GM18909 (cell line): Measurements from ENCODE around the gene PISD.
"Not testable (repeated sequence)": the region's sequence is repeated elsewhere in the genome, so short reads cannot be mapped to it uniquely, and the experiment has no call there.

ENCODE experiments used
- ATAC-seq: cut with Tn5 transposase; IDR thresholded peaks from one replicate; pipeline ENCODE4 v1.9.1; 2021; ENCODE audit warnings: mild to moderate bottlenecking; ENCODE audit not compliant: unreplicated experiment, poor library complexity

The PISD gene

GRCh38 chr22:31612891-31613285 is 49.1 kb downstream of the PISD start:
- ATAC-seq = no peak

GRCh38 chr22:31611061-31611760 is 50.8 kb downstream of the PISD start:
- no peak for ATAC-seq

DNA sequence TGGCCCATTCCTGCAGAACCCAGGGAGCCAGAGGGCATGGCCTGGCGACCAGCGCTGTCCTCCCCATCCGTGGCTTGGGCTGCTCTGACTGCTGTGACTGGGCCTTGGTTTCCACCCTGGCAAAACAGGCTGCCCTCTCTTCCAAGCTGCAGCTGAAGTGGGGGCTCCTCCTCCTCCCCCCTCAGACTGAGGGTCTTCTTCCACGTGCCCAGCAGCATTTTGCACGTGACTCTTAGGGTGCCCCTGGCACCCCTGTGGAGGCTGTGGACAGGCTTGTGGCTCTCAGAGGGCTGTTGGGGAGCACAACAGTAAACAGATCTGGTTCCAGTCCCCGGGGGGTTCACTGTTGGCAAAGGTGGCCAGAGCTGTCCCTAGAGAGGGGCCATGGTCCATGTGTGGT is 51.4 kb downstream of the PISD start:
- no peak for ATAC-seq

DNA sequence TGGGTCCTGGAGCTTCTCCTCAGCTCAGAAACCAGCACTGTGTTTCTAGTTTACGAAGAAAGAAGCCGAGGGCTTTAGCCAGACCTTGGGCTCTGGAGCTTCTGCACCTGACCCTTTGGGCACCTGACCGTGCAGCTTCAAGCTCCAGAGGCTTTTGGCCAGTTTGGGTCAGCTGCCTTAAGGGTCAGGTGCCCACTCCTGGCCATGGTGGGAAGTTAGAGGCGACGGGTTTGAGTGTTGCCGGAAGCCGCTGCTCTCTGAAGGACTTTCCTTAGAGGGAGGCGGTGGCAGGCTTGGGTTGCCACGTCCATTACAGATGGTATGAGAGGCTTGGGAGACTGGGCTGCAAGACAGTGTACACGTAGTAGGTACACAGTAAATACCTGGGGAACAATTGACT is 52.3 kb downstream of the PISD start:
- ATAC-seq = no peak

GRCh38 chr22:31607696-31608095 is 54.3 kb downstream of the PISD start:
- ATAC-seq = no peak

DNA sequence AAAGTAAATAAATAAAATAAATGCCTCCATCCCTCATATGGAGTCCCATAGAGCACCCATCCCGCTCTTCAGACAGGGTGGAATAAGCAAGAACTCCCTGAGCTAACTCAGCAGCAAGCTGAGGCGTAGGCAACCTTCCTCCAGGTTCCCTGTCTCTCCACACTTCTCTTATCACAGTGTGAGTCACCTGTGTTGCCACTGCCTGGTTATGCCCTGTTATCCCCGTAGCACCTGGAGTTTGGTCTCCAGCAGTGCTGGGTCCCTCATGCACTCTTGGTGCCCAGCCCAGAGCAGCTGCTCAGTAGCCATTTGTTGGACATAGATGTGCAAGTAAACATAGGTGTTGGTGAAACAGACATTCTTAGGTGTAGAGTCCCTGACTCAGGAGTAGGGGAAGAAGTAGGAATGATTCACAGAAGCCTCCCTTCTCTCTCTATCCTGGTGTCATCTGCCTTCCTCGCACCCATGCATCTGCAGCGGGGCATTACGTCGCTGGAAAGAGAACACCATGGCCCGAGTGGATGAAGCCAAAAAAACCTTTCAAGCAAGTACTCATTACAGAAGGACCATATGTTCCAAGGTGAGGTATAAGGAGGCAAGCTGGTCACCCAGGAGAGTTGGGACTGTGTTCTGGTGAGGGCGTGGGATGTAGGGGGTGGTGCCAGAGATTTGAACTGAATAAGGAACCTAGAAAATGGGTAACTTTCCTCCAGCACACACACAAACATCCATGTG is 56.0 kb downstream of the PISD start:
- no peak for ATAC-seq

DNA sequence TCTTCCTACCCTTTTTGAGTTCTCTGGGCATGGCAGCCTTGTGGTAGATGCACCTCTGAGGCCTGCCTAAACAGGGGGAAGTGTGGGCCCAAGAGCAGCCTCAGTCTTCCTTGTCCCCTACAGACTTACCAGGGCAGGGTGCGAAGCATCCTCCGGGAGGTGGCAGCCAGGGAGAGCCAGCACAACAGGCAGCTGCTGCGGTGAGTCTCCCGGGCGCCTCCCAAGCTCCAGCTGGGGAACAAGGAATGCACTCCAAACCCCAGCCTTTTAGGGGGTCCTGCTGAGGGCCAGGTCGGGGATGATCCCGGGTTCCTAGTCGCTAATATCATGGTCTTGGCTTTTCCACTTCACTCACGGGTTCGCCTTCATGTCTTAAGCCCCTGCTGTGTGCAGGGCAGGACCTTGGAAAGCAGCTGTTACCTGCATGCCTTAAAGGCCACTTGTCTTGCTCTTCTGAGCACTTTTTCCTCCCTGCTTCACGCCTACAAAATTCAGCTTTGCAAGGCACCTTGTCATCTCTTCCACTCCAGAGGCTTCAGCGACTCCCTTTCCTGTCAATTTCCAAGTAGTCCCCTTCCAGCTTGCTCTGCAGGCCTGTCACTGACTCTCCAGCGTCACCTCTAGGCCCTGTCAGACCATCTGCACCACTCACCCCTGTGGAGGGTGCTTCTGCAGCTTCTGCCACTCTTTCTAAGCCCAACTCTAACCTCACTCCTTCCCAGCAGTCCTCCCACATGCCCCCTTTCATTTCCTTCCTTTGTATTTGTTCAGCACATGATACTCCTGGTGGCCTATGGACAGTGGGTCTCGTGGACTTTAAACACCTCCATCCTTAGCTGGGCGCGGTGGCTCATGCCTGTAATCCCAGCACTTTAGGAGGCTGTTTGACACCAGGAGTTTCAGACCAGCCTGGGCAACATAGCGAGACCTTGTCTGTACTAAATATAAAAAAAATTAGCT is 57.0 kb downstream of the PISD start:
- no peak for ATAC-seq

DNA sequence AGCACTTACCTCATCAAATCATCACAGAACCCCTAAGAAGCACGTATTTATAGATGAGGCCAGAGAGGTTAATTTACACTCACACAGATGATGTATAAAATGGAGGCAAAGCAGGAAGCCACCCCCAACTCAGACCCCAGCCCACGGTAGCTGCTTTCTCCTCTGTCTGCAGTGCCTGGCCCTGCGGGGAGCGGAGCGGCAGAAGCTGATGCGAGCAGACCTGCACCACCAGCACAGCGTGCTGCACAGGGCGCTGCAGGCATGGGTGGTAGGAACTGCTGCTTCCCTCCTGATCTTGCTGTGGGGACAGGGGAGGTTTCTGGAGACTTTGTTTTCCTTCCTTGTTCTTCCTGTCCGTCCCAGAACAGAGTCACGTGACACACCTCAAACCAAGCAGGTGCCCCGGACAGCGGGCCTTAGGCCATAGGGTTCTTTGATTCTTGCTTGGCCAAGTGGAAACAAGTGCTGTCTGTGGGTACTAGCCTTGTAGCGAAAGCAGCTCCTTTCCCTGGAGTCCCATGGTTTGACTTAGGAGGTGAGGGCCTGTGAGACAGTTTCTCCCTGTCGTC is 57.8 kb downstream of the PISD start:
- ATAC-seq = no peak

- no peak for ATAC-seq
Measured at GRCh38 chr22:31603574-31603973, 58.4 kb downstream of the PISD start.

DNA sequence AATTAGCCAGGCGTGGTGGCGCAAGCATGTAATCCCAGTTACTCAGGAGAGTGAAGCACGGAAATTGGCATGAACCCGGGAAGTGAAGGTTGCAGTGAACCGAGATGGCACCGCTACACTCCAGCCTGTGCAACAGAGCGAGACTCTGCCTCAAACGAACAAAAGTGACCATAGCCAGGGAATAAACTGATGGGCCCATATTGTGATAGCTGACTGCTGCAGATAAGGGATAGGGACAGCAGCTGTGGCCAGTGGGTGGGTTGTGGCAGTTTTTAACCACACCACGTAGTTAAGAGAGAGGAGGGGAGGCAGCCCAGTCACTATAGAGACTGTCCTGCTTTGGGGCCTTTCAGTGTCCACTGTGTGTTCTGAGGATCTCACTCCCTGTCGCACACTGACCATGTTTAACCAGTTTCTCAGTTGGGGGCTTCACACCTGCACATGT is 58.9 kb downstream of the PISD start:
- no peak for ATAC-seq

DNA sequence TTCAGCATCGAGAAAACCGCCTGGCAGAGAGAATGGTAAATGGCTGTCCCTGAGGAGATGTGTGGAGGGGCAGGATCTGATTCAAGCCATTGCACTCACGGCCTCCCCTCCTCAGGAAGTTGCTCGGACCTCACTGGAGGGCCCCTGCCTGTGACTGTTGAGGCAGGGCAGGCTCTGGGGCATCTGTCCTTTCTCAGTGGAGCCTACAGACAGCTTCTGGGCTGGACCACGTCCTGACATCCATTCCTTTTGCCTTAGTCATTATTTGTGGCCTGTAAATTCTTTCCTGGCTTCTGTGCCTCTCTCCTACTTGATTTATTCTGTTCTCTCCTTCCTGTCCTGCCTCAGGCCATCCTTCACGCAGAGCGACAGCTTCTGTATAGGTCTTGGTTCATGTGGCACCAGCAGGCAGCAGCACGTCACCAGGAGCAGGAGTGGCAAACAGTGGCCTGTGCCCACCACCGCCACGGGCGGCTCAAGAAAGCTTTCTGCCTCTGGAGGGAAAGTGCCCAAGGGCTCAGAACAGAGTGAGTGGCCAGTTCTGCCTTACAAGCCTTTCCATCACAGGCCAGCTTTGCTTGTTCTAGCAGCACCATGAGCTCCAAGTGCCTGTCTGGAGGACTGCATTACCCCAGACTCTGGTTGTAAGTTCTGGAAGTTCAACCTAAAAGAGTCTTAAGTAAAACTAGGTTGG is 59.6 kb downstream of the PISD start:
- no peak for ATAC-seq

DNA sequence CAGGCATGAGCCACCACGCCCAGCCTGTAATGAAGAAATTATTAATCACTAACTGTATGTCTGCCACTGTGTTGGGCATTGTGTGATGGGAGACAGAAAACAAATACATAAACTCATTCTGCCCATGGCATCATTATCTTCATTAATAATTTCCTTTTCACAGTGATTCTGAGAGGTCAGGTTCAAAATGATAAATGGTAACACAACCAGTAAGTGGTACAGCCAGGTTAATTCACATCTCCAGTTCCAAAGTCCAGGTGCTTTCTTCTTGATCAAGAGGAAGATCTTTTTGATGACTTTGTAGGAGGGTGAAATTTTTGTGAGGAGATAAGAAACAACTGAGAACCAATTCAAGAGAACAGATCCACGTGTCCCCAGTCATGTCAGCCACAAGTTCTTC is 66.7 kb downstream of the PISD start:
- ATAC-seq = no peak

DNA sequence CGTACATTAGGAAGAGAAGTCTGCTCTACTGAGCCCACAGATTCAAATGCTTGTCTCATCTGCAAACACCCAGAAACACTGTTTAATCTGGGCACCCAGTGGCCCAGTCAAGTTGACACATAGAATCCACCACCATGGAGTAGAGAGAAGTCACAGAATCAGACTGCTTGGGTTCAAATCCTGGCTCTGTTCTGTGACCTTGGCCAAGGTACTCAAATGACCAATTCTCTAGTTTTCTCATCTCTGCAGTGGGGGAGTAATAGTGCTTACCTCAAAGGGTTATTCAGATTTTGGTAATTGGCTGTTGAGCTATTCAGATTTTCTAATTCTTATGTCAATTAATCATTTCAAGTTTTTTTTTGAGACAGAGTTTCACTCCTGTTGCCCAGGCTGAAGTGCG is 71.9 kb downstream of the PISD start:
- ATAC-seq = not testable (repeated sequence)

DNA sequence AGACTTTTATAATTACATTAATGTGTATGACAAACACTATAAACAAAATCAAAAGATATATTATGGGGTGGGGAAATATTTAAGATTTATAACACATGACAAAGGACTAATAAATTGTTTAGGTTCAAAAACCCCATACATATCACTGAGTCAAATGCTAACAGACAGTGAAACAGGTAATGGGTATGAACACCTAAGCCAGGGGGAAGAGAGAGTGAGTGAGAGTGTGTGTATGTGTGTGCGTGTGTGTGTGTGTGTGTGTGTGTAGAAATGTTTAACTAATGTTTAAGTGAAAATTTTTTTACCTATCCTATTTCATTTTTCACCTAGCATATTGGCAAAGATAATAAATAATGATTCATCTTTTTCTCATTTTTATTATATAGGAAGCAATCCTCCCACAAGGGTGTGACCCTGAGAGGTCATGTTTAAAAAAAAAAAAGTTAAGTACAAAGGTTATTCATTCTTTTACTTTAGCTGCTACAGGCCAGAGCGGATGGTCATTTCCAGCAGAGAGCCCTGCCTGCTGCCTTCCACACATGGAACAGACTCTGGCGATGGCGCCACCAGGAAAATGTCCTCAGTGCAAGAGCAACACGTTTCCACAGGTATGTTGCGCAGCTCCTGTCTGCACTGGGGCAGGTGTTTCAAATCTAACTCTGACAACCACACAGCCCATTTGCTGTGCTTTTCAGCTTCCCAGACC is 72.9 kb downstream of the PISD start:
- ATAC-seq = no peak

- ATAC-seq = no peak
Measured at GRCh38 chr22:31586137-31586920, 75.7 kb downstream of the PISD start.

GRCh38 chr22:31585161-31585859 is 76.7 kb downstream of the PISD start:
- ATAC-seq = no peak

- no peak for ATAC-seq
Measured at GRCh38 chr22:31584804-31585160, 77.2 kb downstream of the PISD start.

DNA sequence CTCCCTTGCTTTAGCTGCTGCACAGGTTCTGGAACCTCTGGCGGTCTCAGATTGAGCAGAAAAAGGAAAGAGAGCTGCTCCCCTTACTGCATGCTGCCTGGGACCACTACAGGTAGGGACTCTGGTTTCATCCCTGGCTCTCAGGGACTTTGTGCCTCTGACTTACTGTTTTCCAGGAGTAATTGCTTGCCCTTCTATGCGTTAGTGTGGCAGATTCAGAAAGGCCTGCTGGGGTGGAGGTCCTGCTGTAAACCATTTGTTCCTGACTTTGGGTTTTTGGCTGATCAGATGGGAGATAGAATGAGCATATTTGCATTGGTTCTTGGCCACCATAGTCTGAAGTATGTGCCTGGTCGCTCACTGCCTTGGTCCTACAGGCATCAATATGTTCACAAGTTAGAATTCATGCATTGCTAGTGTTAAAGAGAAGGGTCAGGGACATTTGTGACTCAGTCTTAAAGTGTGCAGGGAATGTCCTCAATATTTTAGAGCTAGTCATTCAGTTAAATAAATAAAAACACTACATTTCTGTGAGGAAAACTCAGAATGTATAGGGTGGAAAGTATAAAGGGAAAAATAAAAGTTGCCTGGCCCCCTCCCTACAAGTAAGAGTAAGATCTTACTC is 78.0 kb downstream of the PISD start:
- ATAC-seq = no peak
